CD4-positive, alpha-beta T cell (primary cell): ENCODE measurements around the gene MAGI3. TPM values are rescaled to one million over a fixed set of nuclear protein-coding genes. Genes with fewer than 3 reads are reported as not detected.

ENCODE experiments used
- ATAC-seq: fragments of 200-7000 bp; cut with Tn5 transposase; one replicate; pipeline ENCODE4 v1.10.0; 2022; ENCODE audit warnings: mild to moderate bottlenecking; ENCODE audit not compliant: poor library complexity
- CTCF ChIA-PET: fragments of 350-600 bp; sonication (Branson Sonifier 250); formaldehyde crosslinking; loops from one replicate; lab custom pipeline; 2021; ENCODE audit warnings: antibody characterized with exemption, inconsistent platforms; lab: Charles Lee
- POLR2A ChIA-PET: fragments of 350-600 bp; sonication (Branson Sonifier 250); formaldehyde crosslinking; loops from one replicate; lab custom pipeline; 2021; ENCODE audit warnings: antibody characterized with exemption, inconsistent platforms; lab: Charles Lee
- DNase-seq, 14 experiments: peaks; one replicate each; pipeline ENCODE4 v3.0.0-alpha.2; 2013 to 2020; ENCODE audit warnings: mixed read lengths in 2 of 14
- H3K27ac ChIP-seq, 2 donors: one replicate each; pipeline versions ENCODE4 v1.5.1 to v1.7.0; 2013; ENCODE audit warnings: low read length in 2 of 2, low read depth in 1 of 2, mild to moderate bottlenecking in 1 of 2
- H3K27me3 ChIP-seq, 2 experiments: 1 replicate in 1 of 2; 2 replicates in 1 of 2; pipeline versions ENCODE4 v1.6.1 to v1.7.0; 2013; ENCODE audit warnings: low read length in 2 of 2, control low read depth in 1 of 2, mild to moderate bottlenecking in 1 of 2, moderate library complexity in 1 of 2; ENCODE audit not compliant: insufficient read depth in 2 of 2, control insufficient read depth in 1 of 2
- H3K36me3 ChIP-seq: one replicate; pipeline ENCODE4 v1.6.1; 2013; ENCODE audit warnings: low read length, control low read depth; ENCODE audit not compliant: insufficient read depth
- H3K4me1 ChIP-seq: one replicate; pipeline ENCODE4 v1.6.1; 2013; ENCODE audit warnings: low read length, control low read depth; ENCODE audit not compliant: insufficient read depth
- H3K4me3 ChIP-seq: one replicate; pipeline ENCODE4 v1.5.1; 2013; ENCODE audit warnings: mild to moderate bottlenecking, low read length, moderate library complexity
- H3K9me3 ChIP-seq, 2 experiments: 1 replicate in 1 of 2; 2 replicates in 1 of 2; pipeline versions ENCODE4 v1.6.1 to v1.7.0; 2013; ENCODE audit warnings: low read length in 2 of 2, mild to moderate bottlenecking in 2 of 2, control low read depth in 1 of 2, moderate library complexity in 1 of 2; ENCODE audit not compliant: control insufficient read depth in 1 of 2, insufficient read depth in 1 of 2
- H3K27ac Mint-ChIP-seq: one replicate; pipeline ENCODE4 v1.8.0; 2020; ENCODE audit warnings: mixed read lengths
- H3K27me3 Mint-ChIP-seq: one replicate; pipeline ENCODE4 v1.8.0; 2021; ENCODE audit warnings: mixed read lengths
- H3K36me3 Mint-ChIP-seq: one replicate; pipeline ENCODE4 v1.8.0; 2021; ENCODE audit warnings: low read depth, mixed read lengths
- H3K4me1 Mint-ChIP-seq: one replicate; pipeline ENCODE4 v1.8.0; 2021; ENCODE audit warnings: low read depth, mixed read lengths
- H3K4me3 Mint-ChIP-seq: one replicate; pipeline ENCODE4 v1.8.0; 2020; ENCODE audit warnings: mild to moderate bottlenecking, mixed read lengths
- H3K9me3 Mint-ChIP-seq: one replicate; pipeline ENCODE4 v1.8.0; 2020; ENCODE audit warnings: mixed read lengths
- intact Hi-C, 2 experiments: fragments of 100-400 bp; cut with DNase I in 1 of 2; cut with micrococcal nuclease in 1 of 2; formaldehyde crosslinking; loops; one replicate each; pipeline versions ENCODE4 v1.15.1 to v1.9.0; 2023 to 2025; cut with DNase I, micrococcal nuclease
- total RNA-seq, 174 experiments: library from RNA in 2 of 174; stranded (reverse) in 2 of 174; gene quantifications; one replicate each; pipeline ENCODE4 v1.2.3 and lab custom pipeline; 2021 to 2026
- TF ChIP-seq, protein P1 (sequence below): fragments of 200-600 bp; IDR thresholded peaks from one replicate; pipeline ENCODE4 v1.8.0; 2022; ENCODE audit warnings: antibody characterized with exemption, mild to moderate bottlenecking

MAGI3 gene
- total RNA-seq, 2 experiments from 2014 or later = 6.7 to 8.7 TPM

DNA sequence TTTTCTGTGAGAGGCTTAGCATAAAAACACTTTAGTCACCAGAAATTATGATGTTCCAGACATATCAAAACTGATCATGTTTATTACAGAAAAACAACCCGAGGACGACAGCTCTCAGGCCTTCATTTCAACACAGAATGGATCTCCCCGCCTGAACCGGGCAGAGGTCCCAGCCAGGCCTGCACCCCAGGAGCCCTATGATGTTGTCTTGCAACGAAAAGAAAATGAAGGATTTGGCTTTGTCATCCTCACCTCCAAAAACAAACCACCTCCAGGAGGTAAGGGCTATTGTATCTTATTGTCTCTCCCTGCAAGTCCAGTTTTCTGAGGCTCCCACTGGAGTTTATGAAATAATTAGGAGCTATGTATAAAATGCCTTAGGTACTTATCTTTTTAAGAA lies 263.4 kb downstream of the MAGI3 start:
- POLR2A ChIA-PET = no interaction called here
- intact Hi-C loops = no loop called here
- Mint-ChIP-seq H3K27ac (no peak overlapping the region), H3K4me3 (no peak overlapping the region), H3K36me3 (peaks cover 10% of the 10 kb centered on the region), H3K27me3 (no peaks in the 10 kb centered on the region), H3K4me1 (no peaks in the 10 kb centered on the region), H3K9me3 (no peaks in the 10 kb centered on the region)
- DNase-seq (no peak), ATAC-seq (no peak)
- no peaks in the 10 kb centered on the region for H3K9me3 ChIP-seq
- H3K36me3 ChIP-seq = no peaks in the 10 kb centered on the region
- TF ChIP-seq, protein P1, sequence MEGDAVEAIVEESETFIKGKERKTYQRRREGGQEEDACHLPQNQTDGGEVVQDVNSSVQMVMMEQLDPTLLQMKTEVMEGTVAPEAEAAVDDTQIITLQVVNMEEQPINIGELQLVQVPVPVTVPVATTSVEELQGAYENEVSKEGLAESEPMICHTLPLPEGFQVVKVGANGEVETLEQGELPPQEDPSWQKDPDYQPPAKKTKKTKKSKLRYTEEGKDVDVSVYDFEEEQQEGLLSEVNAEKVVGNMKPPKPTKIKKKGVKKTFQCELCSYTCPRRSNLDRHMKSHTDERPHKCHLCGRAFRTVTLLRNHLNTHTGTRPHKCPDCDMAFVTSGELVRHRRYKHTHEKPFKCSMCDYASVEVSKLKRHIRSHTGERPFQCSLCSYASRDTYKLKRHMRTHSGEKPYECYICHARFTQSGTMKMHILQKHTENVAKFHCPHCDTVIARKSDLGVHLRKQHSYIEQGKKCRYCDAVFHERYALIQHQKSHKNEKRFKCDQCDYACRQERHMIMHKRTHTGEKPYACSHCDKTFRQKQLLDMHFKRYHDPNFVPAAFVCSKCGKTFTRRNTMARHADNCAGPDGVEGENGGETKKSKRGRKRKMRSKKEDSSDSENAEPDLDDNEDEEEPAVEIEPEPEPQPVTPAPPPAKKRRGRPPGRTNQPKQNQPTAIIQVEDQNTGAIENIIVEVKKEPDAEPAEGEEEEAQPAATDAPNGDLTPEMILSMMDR = no peak
- H3K27ac ChIP-seq = no peak overlapping the region
- no peaks in the 10 kb centered on the region for H3K4me1 ChIP-seq
- CTCF ChIA-PET = no interaction called here
- H3K4me3 ChIP-seq = no peak overlapping the region
- H3K27me3 ChIP-seq = no peaks in the 10 kb centered on the region

DNA sequence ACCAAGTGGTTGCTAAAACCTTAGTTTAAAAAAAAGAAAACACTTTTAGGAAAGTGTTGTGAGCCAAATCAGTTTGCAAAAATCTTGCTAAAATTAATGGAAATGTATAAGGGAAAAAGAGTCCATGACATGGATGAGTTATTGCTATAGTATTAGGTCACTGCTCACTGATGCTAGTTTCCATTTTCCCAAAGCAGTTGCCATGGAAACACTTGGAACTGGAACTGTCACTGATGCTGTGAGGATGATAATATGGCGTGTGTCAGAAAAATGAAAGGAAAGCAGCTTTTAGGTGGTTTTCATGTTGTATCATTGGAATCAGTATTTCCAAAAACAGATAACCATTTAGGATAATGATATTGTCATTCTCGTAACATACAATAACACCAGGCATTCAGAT lies 264.6 kb downstream of the MAGI3 start:
- H3K4me3 ChIP-seq = no peak overlapping the region
- Mint-ChIP-seq H3K36me3 (peaks cover 15% of the 10 kb centered on the region), H3K27me3 (no peaks in the 10 kb centered on the region), H3K4me3 (no peak overlapping the region), H3K9me3 (no peaks in the 10 kb centered on the region), H3K4me1 (no peaks in the 10 kb centered on the region), H3K27ac (no peak overlapping the region)
- POLR2A ChIA-PET = no interaction called here
- CTCF ChIA-PET = interaction anchor here (1.2 kb wide), 1 partner anchor 10 kb away, joined by 3 read pairs; no protein-coding TSS in a partner anchor
- intact Hi-C loops = no loop called here
- TF ChIP-seq, protein P1 = no peak
- no peaks in the 10 kb centered on the region for H3K27me3 ChIP-seq
- H3K4me1 ChIP-seq = no peaks in the 10 kb centered on the region
- no peak overlapping the region for H3K27ac ChIP-seq
- DNase-seq (no peak), ATAC-seq (no peak)
- no peaks in the 10 kb centered on the region for H3K36me3 ChIP-seq
- H3K9me3 ChIP-seq = no peaks in the 10 kb centered on the region

DNA sequence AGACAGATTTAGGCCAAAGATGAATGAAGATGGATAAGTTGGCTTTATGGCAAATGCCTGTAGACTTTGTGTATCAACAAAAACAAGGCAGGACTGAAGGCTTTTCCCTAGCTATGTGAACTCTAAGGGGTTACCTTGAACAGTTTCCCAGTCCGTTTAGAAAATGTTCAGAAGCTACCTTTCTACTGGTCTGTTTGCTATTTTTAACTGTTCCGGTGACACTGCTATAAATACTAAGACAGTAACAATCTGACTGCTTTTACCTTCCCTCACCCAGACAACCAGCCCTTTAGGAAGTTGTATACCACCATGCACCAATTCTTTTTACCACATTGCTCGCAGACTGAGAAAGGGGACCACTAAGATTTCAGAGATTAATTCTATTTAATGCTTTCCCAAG lies 266.8 kb downstream of the MAGI3 start:
- no peak overlapping the region for H3K27ac ChIP-seq
- H3K36me3 ChIP-seq = no peaks in the 10 kb centered on the region
- Mint-ChIP-seq H3K4me1 (no peaks in the 10 kb centered on the region), H3K27me3 (no peaks in the 10 kb centered on the region), H3K36me3 (peaks cover 10% of the 10 kb centered on the region), H3K4me3 (no peak overlapping the region), H3K9me3 (no peaks in the 10 kb centered on the region), H3K27ac (no peak overlapping the region)
- H3K4me1 ChIP-seq = no peaks in the 10 kb centered on the region
- no peaks in the 10 kb centered on the region for H3K27me3 ChIP-seq
- TF ChIP-seq, protein P1 = no peak
- ATAC-seq (no peak), DNase-seq (no peak)
- ChIA-PET CTCF (no interaction called here), POLR2A (no interaction called here)
- intact Hi-C loops = no loop called here
- H3K9me3 ChIP-seq = no peaks in the 10 kb centered on the region
- no peak overlapping the region for H3K4me3 ChIP-seq
